ENCODE measurements around the gene CD58.
"Not testable (repeated sequence)": the region's sequence is repeated elsewhere in the genome, so short reads cannot be mapped to it uniquely, and the experiment has no call there.

Gene CD58

GRCh38 chr1:116597388-116597787, 26.6 kb upstream of the CD58 start:
- H3K4me1 Mint-ChIP-seq (ENCODE audit: low read depth); H3K9me3 Mint-ChIP-seq; H3K36me3 Mint-ChIP-seq (ENCODE audit: low read depth); H3K4me3 Mint-ChIP-seq; H3K27ac Mint-ChIP-seq: not testable (repeated sequence)
- H3K27me3 Mint-ChIP-seq (ENCODE audit: low read depth): peaks cover 14% of the 10 kb centered on the region

GRCh38 chr1:116596742-116597307, 26.0 kb upstream of the CD58 start:
- H3K4me3 Mint-ChIP-seq; H3K4me1 Mint-ChIP-seq (ENCODE audit: low read depth); H3K36me3 Mint-ChIP-seq (ENCODE audit: low read depth); H3K9me3 Mint-ChIP-seq; H3K27ac Mint-ChIP-seq: not testable (repeated sequence)
- peaks cover 12% of the 10 kb centered on the region for H3K27me3 Mint-ChIP-seq (ENCODE audit: low read depth)

GRCh38 chr1:116595946-116596741, 25.3 kb upstream of the CD58 start:
- not testable (repeated sequence) for H3K9me3 Mint-ChIP-seq; H3K4me1 Mint-ChIP-seq (ENCODE audit: low read depth); H3K36me3 Mint-ChIP-seq (ENCODE audit: low read depth); H3K27ac Mint-ChIP-seq
- Mint-ChIP-seq H3K27me3 (ENCODE audit: low read depth) (peaks cover 12% of the 10 kb centered on the region), H3K4me3 (peak overlapping the region; percentile 64)

- H3K27me3 Mint-ChIP-seq (ENCODE audit: low read depth): peaks cover 12% of the 10 kb centered on the region
- H3K9me3 Mint-ChIP-seq; H3K27ac Mint-ChIP-seq; H3K4me1 Mint-ChIP-seq (ENCODE audit: low read depth); H3K36me3 Mint-ChIP-seq (ENCODE audit: low read depth); H3K4me3 Mint-ChIP-seq: not testable (repeated sequence)
Measured at GRCh38 chr1:116595065-116595840, 24.4 kb upstream of the CD58 start.

- not testable (repeated sequence) for H3K27me3 Mint-ChIP-seq (ENCODE audit: low read depth); H3K4me3 Mint-ChIP-seq; H3K27ac Mint-ChIP-seq; H3K9me3 Mint-ChIP-seq; H3K4me1 Mint-ChIP-seq (ENCODE audit: low read depth); H3K36me3 Mint-ChIP-seq (ENCODE audit: low read depth)
Measured at GRCh38 chr1:116593977-116594376, 23.2 kb upstream of the CD58 start.

- H3K27ac Mint-ChIP-seq; H3K27me3 Mint-ChIP-seq (ENCODE audit: low read depth); H3K9me3 Mint-ChIP-seq; H3K4me1 Mint-ChIP-seq (ENCODE audit: low read depth); H3K4me3 Mint-ChIP-seq; H3K36me3 Mint-ChIP-seq (ENCODE audit: low read depth): not testable (repeated sequence)
Measured at GRCh38 chr1:116593401-116593800, 22.6 kb upstream of the CD58 start.

GRCh38 chr1:116591951-116592605, 21.3 kb upstream of the CD58 start:
- not testable (repeated sequence) for H3K4me3 Mint-ChIP-seq

GRCh38 chr1:116591006-116591950, 20.5 kb upstream of the CD58 start:
- H3K27ac Mint-ChIP-seq; H3K4me3 Mint-ChIP-seq; H3K9me3 Mint-ChIP-seq; H3K4me1 Mint-ChIP-seq (ENCODE audit: low read depth); H3K27me3 Mint-ChIP-seq (ENCODE audit: low read depth); H3K36me3 Mint-ChIP-seq (ENCODE audit: low read depth): not testable (repeated sequence)

More at GRCh38 chr1:116591951-116592605, 21.3 kb upstream of the CD58 start:
- H3K4me1 Mint-ChIP-seq (ENCODE audit: low read depth); H3K27me3 Mint-ChIP-seq (ENCODE audit: low read depth); H3K9me3 Mint-ChIP-seq; H3K27ac Mint-ChIP-seq; H3K36me3 Mint-ChIP-seq (ENCODE audit: low read depth): not testable (repeated sequence)

GRCh38 chr1:116590359-116591005, 19.7 kb upstream of the CD58 start:
- H3K4me3 Mint-ChIP-seq; H3K4me1 Mint-ChIP-seq (ENCODE audit: low read depth); H3K9me3 Mint-ChIP-seq; H3K27ac Mint-ChIP-seq; H3K36me3 Mint-ChIP-seq (ENCODE audit: low read depth); H3K27me3 Mint-ChIP-seq (ENCODE audit: low read depth): not testable (repeated sequence)

GRCh38 chr1:116589101-116589735, 18.4 kb upstream of the CD58 start:
- not testable (repeated sequence) for H3K27me3 Mint-ChIP-seq (ENCODE audit: low read depth); H3K36me3 Mint-ChIP-seq (ENCODE audit: low read depth); H3K27ac Mint-ChIP-seq; H3K4me1 Mint-ChIP-seq (ENCODE audit: low read depth); H3K9me3 Mint-ChIP-seq; H3K4me3 Mint-ChIP-seq

GRCh38 chr1:116587501-116588227, 16.8 kb upstream of the CD58 start:
- no peak overlapping the region for H3K4me3 Mint-ChIP-seq
- H3K9me3 Mint-ChIP-seq: no peaks in the 10 kb centered on the region
- peaks cover 5% of the 10 kb centered on the region for H3K4me1 Mint-ChIP-seq (ENCODE audit: low read depth)
- H3K27ac Mint-ChIP-seq: no peak overlapping the region
- no peaks in the 10 kb centered on the region for H3K27me3 Mint-ChIP-seq (ENCODE audit: low read depth)
- no peaks in the 10 kb centered on the region for H3K36me3 Mint-ChIP-seq (ENCODE audit: low read depth)

- no peak overlapping the region for H3K27ac Mint-ChIP-seq
- no peaks in the 10 kb centered on the region for H3K27me3 Mint-ChIP-seq (ENCODE audit: low read depth)
- no peaks in the 10 kb centered on the region for H3K9me3 Mint-ChIP-seq
- H3K4me3 Mint-ChIP-seq: no peak overlapping the region
- H3K36me3 Mint-ChIP-seq (ENCODE audit: low read depth): no peaks in the 10 kb centered on the region
- H3K4me1 Mint-ChIP-seq (ENCODE audit: low read depth): peaks cover 5% of the 10 kb centered on the region
Measured at GRCh38 chr1:116586741-116587143, 15.9 kb upstream of the CD58 start.

GRCh38 chr1:116585886-116586285, 15.1 kb upstream of the CD58 start:
- no peaks in the 10 kb centered on the region for H3K36me3 Mint-ChIP-seq (ENCODE audit: low read depth)
- H3K4me3 Mint-ChIP-seq: no peak overlapping the region
- no peak overlapping the region for H3K27ac Mint-ChIP-seq
- peaks cover 5% of the 10 kb centered on the region for H3K4me1 Mint-ChIP-seq (ENCODE audit: low read depth)
- H3K9me3 Mint-ChIP-seq: no peaks in the 10 kb centered on the region
- H3K27me3 Mint-ChIP-seq (ENCODE audit: low read depth): no peaks in the 10 kb centered on the region
